Gastrocnemius medialis (tissue), 4 donors: ENCODE data around the gene SLC35F2.

Source experiments
- POLR2A ChIP-seq, 2 donors: fragments of 450-650 bp; IDR thresholded peaks; one replicate each; pipeline ENCODE4 v1.6.1; 2017; ENCODE audit warnings: antibody characterized with exemption in 2 of 2, mild to moderate bottlenecking in 2 of 2, moderate library complexity in 2 of 2
- TF ChIP-seq, protein P1 (sequence below), 5 experiments: fragments of 450-650 bp in 3 of 5; fragments of 200-600 bp in 2 of 5; sonication (generic) in 2 of 5; IDR thresholded peaks in 4 of 5; conservative IDR thresholded peaks in 1 of 5; 1 replicate in 4 of 5; 2 replicates in 1 of 5; pipeline ENCODE4 v1.5.1; 2016 to 2019; ENCODE audit warnings: antibody characterized with exemption in 5 of 5, mild to moderate bottlenecking in 3 of 5, moderate library complexity in 3 of 5

DNA sequence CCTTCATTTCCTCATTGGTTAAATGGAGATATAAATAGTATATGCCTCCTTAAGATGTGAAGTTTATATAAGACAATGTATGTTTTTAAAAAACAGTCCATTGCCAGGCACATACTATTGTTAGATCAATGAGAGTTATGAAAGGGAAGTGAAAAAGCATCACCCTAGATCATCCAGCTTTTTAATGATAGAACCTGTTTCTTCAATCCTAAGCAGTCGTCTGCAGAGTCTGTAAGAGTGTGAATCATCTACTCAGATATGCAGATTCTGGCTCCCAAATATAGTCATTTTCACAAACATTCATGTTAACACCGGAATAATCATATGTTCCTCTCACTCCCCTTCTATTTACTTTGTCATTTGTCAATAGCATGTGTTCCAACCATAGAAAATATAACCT lies 81.5 kb downstream of the SLC35F2 start:
- no peak for TF ChIP-seq POLR2A (IDR thresholded peaks at IDR 0.05)
- TF ChIP-seq, protein P1, sequence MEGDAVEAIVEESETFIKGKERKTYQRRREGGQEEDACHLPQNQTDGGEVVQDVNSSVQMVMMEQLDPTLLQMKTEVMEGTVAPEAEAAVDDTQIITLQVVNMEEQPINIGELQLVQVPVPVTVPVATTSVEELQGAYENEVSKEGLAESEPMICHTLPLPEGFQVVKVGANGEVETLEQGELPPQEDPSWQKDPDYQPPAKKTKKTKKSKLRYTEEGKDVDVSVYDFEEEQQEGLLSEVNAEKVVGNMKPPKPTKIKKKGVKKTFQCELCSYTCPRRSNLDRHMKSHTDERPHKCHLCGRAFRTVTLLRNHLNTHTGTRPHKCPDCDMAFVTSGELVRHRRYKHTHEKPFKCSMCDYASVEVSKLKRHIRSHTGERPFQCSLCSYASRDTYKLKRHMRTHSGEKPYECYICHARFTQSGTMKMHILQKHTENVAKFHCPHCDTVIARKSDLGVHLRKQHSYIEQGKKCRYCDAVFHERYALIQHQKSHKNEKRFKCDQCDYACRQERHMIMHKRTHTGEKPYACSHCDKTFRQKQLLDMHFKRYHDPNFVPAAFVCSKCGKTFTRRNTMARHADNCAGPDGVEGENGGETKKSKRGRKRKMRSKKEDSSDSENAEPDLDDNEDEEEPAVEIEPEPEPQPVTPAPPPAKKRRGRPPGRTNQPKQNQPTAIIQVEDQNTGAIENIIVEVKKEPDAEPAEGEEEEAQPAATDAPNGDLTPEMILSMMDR (IDR thresholded peaks at IDR 0.05 in 4 of 5, conservative IDR thresholded peaks at IDR 0.05 in 1 of 5): no peak
